Dedifferentiated amniotic fluid mesenchymal stem cell (primary cell): Measurements from ENCODE around the gene MIXL1.
A peak's percentile ranks its signal among the peaks of the same experiment; 100 is the strongest.
"Not testable (repeated sequence)": the region's sequence is repeated elsewhere in the genome, so short reads cannot be mapped to it uniquely, and the experiment has no call there.

ENCODE experiments used
- DNase-seq: peaks from one replicate; pipeline ENCODE4 v3.0.0-alpha.2; 2016; ENCODE audit errors: extremely low spot score

The MIXL1 gene

DNA sequence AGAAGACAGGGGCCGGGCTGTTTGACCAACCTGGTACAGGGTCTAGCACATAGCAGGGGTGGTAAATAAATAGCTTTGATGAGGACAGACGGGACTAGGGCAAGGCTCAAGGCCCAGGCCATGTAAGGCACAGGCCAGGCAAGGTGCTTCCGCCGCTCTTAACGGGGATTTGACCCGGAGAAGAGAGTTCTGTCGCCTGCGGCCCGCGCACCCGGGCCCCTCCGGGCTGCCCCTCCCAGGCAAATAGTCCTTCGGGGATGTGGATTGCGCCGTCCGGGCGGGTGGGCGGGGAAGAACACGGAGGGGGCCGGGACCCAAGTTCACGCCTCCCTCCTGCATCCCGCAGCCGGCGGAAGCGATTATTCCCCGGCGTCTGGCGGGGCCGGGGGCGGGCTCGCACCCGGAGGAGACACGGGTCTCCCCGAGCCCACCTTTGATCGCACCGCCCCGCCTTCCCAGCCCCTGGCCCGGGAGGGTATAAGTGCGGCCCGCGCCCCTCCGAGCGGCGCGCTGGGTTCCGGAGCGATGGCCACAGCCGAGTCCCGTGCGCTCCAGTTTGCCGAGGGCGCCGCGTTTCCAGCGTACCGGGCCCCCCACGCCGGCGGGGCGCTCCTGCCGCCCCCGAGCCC, at the start of gene MIXL1:
TSS of gene MIXL1 (plus strand) at position 508 of the 629 bp plus-strand sequence. CDS start at position 526, 18 bp downstream.
- no peak for DNase-seq

DNA sequence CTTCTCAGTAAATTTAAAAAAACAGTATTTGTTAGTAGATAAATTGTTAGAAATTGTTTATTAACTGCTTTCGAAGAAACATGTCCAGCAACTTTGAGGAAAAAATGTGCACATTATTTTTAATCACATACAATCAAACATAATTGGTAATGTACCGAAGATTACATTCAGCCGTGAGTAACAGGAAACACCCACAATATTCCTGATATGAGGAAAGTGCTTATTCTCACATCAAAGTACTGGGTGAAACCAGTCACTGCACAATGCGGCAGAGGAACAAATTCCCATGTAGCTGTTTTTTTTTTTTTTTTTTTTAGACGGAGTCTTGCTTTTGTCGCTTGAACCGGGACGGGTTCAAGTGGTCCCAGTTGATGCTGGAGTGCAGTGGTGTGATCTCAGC, 46.6 kb upstream of the MIXL1 start:
- DNase-seq = no peak

DNA sequence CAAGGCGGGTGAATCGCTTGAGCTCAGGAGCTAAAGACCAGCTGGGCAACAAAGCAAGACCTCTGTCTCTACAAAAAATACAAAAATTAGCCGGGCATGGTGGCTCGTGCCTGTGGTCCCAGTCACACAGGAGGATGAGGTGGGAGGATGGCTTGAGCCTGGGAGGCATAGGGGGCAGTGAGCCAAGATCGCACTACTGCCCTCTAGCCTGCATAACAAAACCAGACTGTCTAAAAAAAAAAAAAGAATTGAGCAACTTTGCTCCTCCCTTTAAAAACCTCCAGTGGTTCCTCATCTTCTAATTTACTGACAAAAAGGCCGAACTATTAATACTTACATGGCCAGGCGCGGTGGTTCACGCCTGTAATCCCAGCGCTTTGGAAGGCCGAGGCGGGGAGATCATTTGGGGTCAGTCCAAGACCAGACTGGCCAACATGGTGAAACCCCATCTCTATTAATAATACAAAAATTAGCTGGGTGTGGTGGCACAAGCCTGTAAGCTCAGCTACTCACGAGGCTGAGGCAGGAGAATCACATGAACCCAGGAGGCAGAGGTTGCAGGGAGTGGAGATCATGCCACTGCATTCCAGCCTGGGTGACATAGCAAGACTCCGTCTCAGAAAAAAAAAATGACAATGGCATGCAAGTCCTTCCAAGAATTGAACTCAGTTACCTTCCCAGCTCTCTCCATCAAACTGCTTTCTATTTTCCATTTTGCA, 41.3 kb upstream of the MIXL1 start:
- DNase-seq = peak; percentile 33

- peak; percentile 24 for DNase-seq
Measured at GRCh38 chr1:226185141-226186036, 38.1 kb upstream of the MIXL1 start.

GRCh38 chr1:226186124-226187018, 37.1 kb upstream of the MIXL1 start, which contains the start of gene ACBD3:
Gene ACBD3 (minus strand): TSS chr1:226186741. CDS start chr1:226186675, 66 bp downstream.
- peak; percentile 66 for DNase-seq

DNA sequence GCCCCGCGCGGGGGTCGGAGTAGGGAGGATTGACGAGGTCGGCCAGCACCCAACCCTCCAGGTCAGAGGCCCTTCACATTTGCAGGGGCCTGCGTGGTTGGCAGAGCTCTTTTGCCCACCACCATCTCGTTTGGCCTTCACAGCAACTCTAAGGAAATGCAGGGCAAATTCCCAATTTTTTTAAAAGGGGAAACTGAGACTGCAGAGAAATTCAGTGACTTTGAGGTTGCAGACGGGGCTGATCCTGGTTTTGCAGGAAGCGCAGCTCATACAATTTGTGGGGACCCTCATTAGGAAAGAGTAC, 36.5 kb upstream of the MIXL1 start:
- no peak for DNase-seq

- DNase-seq = no peak
Measured at GRCh38 chr1:226187380-226187779, 36.1 kb upstream of the MIXL1 start.

GRCh38 chr1:226195144-226195543, 28.3 kb upstream of the MIXL1 start:
- DNase-seq = no peak

DNA sequence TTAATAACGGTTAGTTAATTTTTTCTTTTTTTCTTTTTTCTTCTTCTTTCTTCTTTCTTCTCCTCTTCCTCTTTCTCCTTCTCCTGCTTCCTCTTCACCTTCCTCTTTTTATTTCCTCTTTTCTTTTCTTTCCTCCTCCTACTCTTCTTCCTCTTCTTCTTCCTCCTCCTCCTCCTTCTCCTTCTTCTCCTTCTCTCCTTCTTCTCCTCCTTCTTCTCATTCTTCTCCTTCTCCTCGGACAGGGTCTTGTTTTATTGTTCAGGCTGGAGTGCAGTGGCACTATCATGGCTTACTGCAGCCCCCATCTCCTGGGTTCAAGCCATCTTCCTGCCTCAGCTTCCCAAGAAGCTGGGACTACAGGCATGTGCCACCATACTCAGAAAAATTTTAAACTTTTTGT, 23.5 kb upstream of the MIXL1 start:
- no peak for DNase-seq

DNA sequence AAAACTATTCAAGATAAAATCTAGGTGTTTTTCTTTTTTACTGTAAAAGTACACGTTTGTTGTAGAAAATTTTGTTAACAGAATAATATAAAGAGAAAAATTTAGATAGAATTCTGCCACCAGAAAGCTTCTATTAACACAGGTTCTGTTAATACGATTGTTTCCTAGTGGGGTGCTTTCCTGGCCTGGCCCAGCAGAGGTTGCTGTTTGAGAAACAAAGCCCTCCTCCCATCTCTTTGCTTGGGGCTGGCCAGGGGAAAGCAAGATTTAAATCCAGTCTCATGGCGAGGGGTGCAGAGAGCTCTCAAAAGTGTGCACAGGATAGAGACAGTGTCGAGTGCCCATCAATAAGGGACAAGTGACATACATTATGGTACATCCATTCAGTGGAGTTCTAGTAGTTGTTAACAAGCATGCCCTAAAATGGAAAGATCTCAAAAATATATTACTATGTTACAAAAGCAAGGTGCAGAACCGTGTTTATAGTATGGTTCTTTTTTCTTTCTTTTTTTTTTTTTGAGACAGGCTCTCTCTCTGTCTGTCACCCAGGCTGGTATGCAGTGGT, 22.4 kb upstream of the MIXL1 start:
- DNase-seq = no peak

- DNase-seq = no peak
Measured at GRCh38 chr1:226202246-226202645, 21.2 kb upstream of the MIXL1 start.

DNA sequence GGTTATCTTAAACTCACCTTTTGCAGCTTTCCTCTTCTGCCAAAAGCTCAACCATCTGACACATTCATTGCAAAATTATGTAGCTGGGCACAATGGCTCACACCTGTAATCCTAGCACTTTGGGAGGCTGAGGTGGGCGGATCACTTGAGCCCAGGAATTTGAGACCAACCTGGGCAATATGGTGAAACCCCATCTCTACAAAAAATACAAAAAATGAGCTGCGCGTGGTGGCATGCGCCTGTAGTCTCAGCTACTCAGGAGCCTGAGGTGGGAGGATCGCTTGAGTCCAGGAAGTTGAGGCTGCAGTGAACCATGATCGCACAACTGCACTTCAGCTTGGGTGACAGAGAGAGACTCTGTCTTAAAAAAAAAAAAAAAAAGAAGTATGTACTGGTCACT, 20.8 kb upstream of the MIXL1 start:
- DNase-seq = not testable (repeated sequence)

DNA sequence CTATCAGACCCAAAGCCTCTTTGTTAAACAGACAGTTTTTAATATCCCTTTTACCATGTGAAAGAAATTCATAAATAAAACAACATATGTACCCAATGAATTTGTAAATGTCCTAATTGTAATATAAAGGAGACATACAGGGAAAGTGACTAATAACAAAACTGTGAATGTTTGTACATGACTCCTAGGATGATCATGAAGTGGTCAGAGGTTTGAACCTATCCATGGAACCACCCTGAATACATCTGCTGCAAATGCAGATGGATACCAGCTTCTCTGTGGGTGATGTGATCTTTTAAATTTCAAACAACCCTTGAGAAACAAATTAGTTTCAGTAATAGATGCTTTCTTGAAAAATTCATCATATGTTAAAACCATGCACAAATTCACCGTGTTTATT, 20.2 kb upstream of the MIXL1 start:
- no peak for DNase-seq

DNA sequence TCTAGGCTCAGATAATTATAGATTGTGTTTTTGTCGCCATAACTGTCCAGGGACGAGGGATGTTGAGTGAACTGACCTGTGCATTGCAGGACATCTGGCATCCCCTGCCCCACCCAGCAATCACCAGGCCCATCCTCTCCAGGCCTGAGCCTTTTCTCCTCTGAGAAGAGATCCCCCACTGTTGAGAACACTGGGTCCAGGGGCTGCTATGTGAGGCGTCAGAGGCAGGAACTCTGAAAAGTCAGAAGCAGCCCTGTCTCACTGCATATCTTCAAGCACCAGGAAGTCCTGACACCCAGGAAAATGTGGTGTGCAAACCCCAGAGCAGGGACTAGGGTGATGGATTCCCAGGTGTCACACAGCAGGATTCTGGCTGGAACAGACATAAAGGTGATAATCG, 19.8 kb upstream of the MIXL1 start:
- no peak for DNase-seq

GRCh38 chr1:226204198-226204597, 19.3 kb upstream of the MIXL1 start:
- DNase-seq = no peak

DNA sequence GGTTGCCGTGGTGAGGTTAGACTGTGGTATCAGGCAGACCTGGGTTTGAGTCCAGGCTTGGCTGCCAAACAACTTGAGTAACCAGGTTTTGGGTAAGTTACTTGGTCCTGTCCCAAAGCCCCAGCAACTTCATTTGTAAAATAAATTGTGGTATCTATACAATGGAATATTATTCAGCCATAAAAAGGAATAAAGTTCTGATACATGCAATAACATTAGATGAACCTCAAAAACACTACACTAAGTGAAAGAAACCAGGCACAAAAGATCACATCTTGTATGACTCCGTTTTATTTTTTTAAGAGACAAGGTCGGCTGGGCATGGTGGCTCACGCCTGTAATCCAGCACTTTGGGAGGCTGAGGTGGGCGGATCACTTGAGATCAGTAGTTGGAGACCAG, 16.4 kb upstream of the MIXL1 start:
- DNase-seq = no peak

- DNase-seq = no peak
Measured at GRCh38 chr1:226209307-226210059, 14.0 kb upstream of the MIXL1 start.

- no peak for DNase-seq
Measured at GRCh38 chr1:226210571-226211176, 12.8 kb upstream of the MIXL1 start.

GRCh38 chr1:226211181-226211821, 12.2 kb upstream of the MIXL1 start:
- no peak for DNase-seq

DNA sequence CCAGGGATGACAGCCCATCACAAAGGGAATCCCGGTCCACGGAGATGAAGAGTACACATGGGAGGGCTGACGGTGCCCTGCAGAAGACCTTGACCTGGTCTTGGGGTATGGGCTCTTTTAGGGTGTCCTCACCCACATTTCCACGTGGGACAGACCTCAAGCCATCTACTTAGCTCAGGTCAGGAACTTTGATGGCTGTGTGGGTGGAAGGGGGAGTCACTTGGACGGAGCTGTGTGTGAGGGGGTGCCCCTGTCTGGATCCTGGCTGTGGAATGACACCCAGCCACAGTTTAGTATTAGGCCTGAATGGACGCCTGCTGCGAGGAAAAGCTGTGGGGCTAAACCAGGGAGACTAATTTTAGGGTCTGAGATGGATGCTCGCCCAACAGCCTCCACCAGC, 10.9 kb upstream of the MIXL1 start:
- DNase-seq = no peak
